Activated CD4-positive, CD25-positive, alpha-beta regulatory T cell (primary cell): ENCODE data around the gene USP12.
A peak's percentile ranks its signal among the peaks of the same experiment; 100 is the strongest.

ENCODE experiments used
- DNase-seq, 4 experiments: peaks; one replicate each; lab custom pipeline; 2025; lab: John Stamatoyannopoulos, UW

USP12 gene

GRCh38 chr13:27183561-27184147, 12.0 kb upstream of the USP12 start:
- DNase-seq = no peak

- no peak for DNase-seq
Observed at GRCh38 chr13:27182844-27183497, 11.4 kb upstream of the USP12 start.

GRCh38 chr13:27182054-27182453, 10.4 kb upstream of the USP12 start:
- no peak for DNase-seq

GRCh38 chr13:27177852-27178251, 6.2 kb upstream of the USP12 start:
- DNase-seq = no peak

- DNase-seq = no peak
Observed at GRCh38 chr13:27176470-27177410, 5.1 kb upstream of the USP12 start.

- DNase-seq = no peak
Observed at GRCh38 chr13:27174766-27175455, 3.3 kb upstream of the USP12 start.

GRCh38 chr13:27172495-27172842, 858 bp upstream of the USP12 start:
- no peak for DNase-seq

GRCh38 chr13:27171827-27172494, 350 bp upstream of the USP12 start:
- peak; percentile 75 to 93 (median 84) for DNase-seq

- peak in 2 of 4 experiments; percentile 15 to 22 for DNase-seq
Observed at GRCh38 chr13:27170516-27171243, 931 bp downstream of the USP12 start.

- no peak for DNase-seq
Observed at GRCh38 chr13:27170221-27170515, 1.4 kb downstream of the USP12 start.

- no peak for DNase-seq
Observed at GRCh38 chr13:27168906-27169657, 2.5 kb downstream of the USP12 start.

GRCh38 chr13:27168086-27168485, 3.5 kb downstream of the USP12 start:
- no peak for DNase-seq

GRCh38 chr13:27166313-27166712, 5.3 kb downstream of the USP12 start:
- no peak for DNase-seq

GRCh38 chr13:27161980-27162379, 9.6 kb downstream of the USP12 start:
- DNase-seq = no peak

GRCh38 chr13:27161423-27161822, 10.2 kb downstream of the USP12 start:
- DNase-seq = no peak

- no peak for DNase-seq
Observed at GRCh38 chr13:27160657-27161295, 10.8 kb downstream of the USP12 start.

GRCh38 chr13:27159806-27160563, 11.6 kb downstream of the USP12 start:
- no peak for DNase-seq

- DNase-seq = no peak
Observed at GRCh38 chr13:27158335-27158734, 13.3 kb downstream of the USP12 start.
